Ascending aorta (tissue), 2 donors: ENCODE measurements around the gene PCDHGB2. TPM values are rescaled to one million over a fixed set of nuclear protein-coding genes. Genes with fewer than 3 reads are reported as not detected.
"Not testable (repeated sequence)": the region's sequence is repeated elsewhere in the genome, so short reads cannot be mapped to it uniquely, and the experiment has no call there.

Experiments
- DNase-seq, 2 donors: peaks; one replicate each; pipeline ENCODE4 v3.0.0-alpha.2; 2019; ENCODE audit warnings: low spot score in 2 of 2
- H3K27ac ChIP-seq, 2 donors: fragments of 200-600 bp; sonication (generic); one replicate each; pipeline ENCODE4 v1.5.1; 2016 to 2017; ENCODE audit warnings: mild to moderate bottlenecking in 1 of 2
- H3K27me3 ChIP-seq: fragments of 200-600 bp; sonication (generic); one replicate; pipeline ENCODE4 v1.5.1; 2017
- H3K36me3 ChIP-seq, 2 donors: fragments of 200-600 bp; sonication (generic); one replicate each; pipeline ENCODE4 v1.5.1; 2016
- H3K4me1 ChIP-seq, 2 donors: fragments of 200-600 bp; sonication (generic); one replicate each; pipeline ENCODE4 v1.5.1; 2016 to 2017; ENCODE audit warnings: mild to moderate bottlenecking in 1 of 2
- H3K4me3 ChIP-seq, 2 donors: fragments of 200-600 bp; sonication (generic); one replicate each; pipeline ENCODE4 v1.5.1; 2016 to 2017; ENCODE audit warnings: mild to moderate bottlenecking in 1 of 2
- H3K9me3 ChIP-seq, 2 donors: fragments of 200-600 bp; sonication (generic); one replicate each; pipeline ENCODE4 v1.5.1; 2016
- intact Hi-C: fragments of 100-400 bp; cut with DNase I; formaldehyde crosslinking; loops from one replicate; pipeline ENCODE4 v1.15.1; 2023
- total RNA-seq: library from RNA; depleted of rRNA; stranded (reverse); fragments of >200 nt; gene quantifications from one replicate; pipeline ENCODE4 v1.1.0, GENCODE V29; 2016
- TF ChIP-seq, protein P1 (sequence below), 3 experiments: fragments of 200-600 bp in 2 of 3; fragments of 450-650 bp in 1 of 3; sonication (generic) in 2 of 3; IDR thresholded peaks; one replicate each; pipeline ENCODE4 v1.5.1; 2016 to 2019; ENCODE audit warnings: antibody characterized with exemption in 3 of 3, mild to moderate bottlenecking in 1 of 3, moderate library complexity in 1 of 3

Gene PCDHGB2
- total RNA-seq, 1 donor from 2014 or later: 12.2 TPM

DNA sequence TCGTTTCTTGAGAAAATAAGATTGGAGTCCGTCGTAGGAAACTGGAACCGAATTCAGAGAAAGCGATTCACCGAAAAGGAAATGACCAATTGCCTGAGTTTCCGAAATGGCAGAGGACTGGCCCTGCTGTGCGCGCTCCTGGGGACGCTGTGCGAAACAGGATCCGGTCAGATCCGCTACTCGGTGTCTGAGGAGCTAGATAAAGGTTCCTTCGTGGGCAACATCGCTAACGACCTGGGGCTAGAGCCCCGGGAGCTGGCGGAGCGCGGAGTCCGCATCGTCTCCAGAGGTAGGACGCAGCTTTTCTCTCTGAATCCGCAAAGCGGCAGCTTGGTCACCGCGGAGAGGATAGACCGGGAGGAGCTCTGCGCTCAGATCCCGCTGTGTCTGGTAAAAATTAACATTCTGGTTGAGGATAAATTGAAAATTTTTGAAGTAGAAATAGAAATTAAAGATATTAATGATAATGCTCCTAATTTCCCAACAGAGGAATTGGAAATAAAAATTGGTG, 15.8 kb upstream of the PCDHGB2 start:
- Histone ChIP-seq H3K4me3 (peak overlapping the region in 1 of 2 donors; percentile 35), H3K27ac (no peak overlapping the region), H3K27me3 (no peaks in the 10 kb centered on the region), H3K4me1 (no peaks in the 10 kb centered on the region), H3K36me3 (no peaks in the 10 kb centered on the region), H3K9me3 (peaks cover 77 to 99% of the 10 kb centered on the region in 2 donors)
- no peak for DNase-seq
- intact Hi-C loops: no loop called here
- TF ChIP-seq, protein P1, sequence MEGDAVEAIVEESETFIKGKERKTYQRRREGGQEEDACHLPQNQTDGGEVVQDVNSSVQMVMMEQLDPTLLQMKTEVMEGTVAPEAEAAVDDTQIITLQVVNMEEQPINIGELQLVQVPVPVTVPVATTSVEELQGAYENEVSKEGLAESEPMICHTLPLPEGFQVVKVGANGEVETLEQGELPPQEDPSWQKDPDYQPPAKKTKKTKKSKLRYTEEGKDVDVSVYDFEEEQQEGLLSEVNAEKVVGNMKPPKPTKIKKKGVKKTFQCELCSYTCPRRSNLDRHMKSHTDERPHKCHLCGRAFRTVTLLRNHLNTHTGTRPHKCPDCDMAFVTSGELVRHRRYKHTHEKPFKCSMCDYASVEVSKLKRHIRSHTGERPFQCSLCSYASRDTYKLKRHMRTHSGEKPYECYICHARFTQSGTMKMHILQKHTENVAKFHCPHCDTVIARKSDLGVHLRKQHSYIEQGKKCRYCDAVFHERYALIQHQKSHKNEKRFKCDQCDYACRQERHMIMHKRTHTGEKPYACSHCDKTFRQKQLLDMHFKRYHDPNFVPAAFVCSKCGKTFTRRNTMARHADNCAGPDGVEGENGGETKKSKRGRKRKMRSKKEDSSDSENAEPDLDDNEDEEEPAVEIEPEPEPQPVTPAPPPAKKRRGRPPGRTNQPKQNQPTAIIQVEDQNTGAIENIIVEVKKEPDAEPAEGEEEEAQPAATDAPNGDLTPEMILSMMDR (IDR thresholded peaks at IDR 0.05): no peak

DNA sequence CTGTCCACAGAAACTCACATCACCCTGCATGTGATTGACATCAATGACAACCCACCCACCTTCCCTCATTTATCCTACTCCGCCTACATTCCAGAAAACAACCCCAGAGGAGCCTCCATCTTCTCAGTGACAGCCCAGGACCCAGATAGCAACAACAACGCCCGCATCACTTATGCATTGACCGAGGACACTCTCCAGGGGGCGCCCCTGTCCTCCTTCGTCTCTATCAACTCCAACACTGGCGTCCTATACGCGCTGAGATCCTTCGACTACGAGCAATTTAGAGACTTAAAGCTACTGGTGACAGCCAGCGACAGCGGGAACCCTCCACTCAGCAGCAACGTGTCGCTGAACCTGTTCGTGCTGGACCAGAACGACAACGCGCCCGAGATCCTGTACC, 14.5 kb upstream of the PCDHGB2 start:
- Histone ChIP-seq H3K9me3 (peaks cover 79 to 99% of the 10 kb centered on the region in 2 donors), H3K4me1 (no peaks in the 10 kb centered on the region), H3K36me3 (no peaks in the 10 kb centered on the region), H3K4me3 (no peak overlapping the region), H3K27me3 (no peaks in the 10 kb centered on the region), H3K27ac (no peak overlapping the region)
- intact Hi-C loops: no loop called here
- no peak for DNase-seq
- TF ChIP-seq, protein P1 (IDR thresholded peaks at IDR 0.05): no peak

DNA sequence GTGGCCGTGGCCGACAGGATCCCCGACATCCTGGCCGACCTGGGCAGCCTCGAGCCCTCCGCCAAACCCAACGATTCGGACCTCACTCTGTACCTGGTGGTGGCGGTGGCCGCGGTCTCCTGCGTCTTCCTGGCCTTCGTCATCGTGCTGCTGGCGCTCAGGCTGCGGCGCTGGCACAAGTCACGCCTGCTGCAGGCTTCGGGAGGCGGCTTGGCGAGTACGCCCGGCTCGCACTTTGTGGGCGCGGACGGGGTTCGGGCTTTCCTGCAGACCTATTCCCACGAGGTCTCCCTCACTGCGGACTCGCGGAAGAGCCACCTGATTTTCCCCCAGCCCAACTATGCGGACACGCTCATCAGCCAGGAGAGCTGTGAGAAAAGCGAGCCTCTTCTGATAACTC, 13.8 kb upstream of the PCDHGB2 start:
- H3K36me3 ChIP-seq, H3K4me1 ChIP-seq, intact Hi-C loops, H3K4me3 ChIP-seq, H3K27ac ChIP-seq, H3K27me3 ChIP-seq, DNase-seq: not testable (repeated sequence)
- peaks cover 79 to 99% of the 10 kb centered on the region in 2 donors for H3K9me3 ChIP-seq

DNA sequence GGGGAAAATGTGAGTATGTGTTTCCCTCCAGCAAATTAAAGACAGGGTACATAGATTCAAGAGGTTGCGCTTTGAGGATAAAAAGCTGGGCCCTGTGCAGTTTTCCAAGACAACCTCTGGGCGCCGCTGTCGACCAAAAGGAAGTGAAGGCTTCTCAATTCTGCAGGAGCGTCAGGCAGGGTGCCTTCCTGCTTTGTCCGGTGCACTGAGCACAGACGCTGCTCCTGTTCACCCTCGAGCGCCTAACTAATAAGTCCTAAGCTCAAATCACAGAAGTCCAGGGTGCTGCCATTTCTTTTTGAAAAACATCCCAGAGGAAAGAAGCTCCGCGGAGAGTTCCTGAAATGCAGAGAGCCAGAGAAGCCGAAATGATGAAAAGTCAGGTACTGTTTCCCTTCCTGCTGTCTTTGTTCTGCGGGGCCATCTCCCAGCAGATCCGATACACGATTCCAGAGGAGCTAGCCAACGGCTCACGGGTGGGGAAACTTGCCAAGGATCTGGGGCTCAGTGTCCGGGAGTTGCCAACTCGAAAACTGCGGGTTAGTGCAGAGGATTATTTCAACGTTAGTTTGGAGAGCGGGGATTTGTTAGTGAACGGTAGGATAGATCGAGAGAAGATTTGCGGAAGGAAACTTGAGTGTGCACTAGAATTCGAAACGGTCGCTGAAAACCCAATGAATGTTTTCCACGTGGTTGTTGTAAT, 9.7 kb upstream of the PCDHGB2 start, which contains the start of gene PCDHGB1:
Gene PCDHGB1, plus strand, starts transcription at position 183 of the 703 bp plus-strand sequence. Its CDS starts 162 bp downstream, at position 345.
- Histone ChIP-seq H3K27ac (no peak within 1 kb of the TSS), H3K27me3 (no peaks in the 10 kb centered on the region), H3K9me3 (peaks cover 67 to 99% of the 10 kb centered on the region in 2 donors), H3K4me3 (peak within 1 kb of the TSS in 1 of 2 donors; percentile 36), H3K36me3 (peaks cover 0 to 3% of the 10 kb centered on the region in 2 donors), H3K4me1 (no peaks in the 10 kb centered on the region)
- DNase-seq: no peak
- intact Hi-C loops: no loop called here
- TF ChIP-seq, protein P1 (IDR thresholded peaks at IDR 0.05): peak in 1 of 3 experiments; percentile 22

DNA sequence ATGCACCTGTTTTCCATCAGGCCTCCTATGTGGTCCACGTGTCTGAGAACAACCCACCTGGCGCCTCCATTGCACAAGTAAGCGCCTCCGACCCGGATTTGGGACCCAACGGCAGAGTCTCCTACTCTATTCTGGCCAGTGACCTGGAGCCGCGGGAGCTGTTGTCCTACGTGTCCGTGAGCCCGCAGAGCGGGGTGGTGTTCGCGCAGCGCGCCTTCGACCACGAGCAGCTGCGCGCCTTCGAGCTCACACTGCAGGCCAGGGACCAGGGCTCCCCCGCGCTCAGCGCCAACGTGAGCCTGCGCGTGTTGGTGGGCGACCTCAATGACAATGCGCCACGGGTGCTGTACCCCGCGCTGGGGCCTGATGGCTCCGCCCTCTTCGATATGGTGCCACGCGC, 8.2 kb upstream of the PCDHGB2 start:
- no peak overlapping the region for H3K4me3 ChIP-seq
- no peaks in the 10 kb centered on the region for H3K4me1 ChIP-seq
- no peaks in the 10 kb centered on the region for H3K27me3 ChIP-seq
- TF ChIP-seq, protein P1 (IDR thresholded peaks at IDR 0.05): no peak
- H3K9me3 ChIP-seq: peaks cover 73 to 100% of the 10 kb centered on the region in 2 donors
- intact Hi-C loops: no loop called here
- H3K27ac ChIP-seq: no peak overlapping the region
- peaks cover 0 to 4% of the 10 kb centered on the region in 2 donors for H3K36me3 ChIP-seq
- DNase-seq: no peak

DNA sequence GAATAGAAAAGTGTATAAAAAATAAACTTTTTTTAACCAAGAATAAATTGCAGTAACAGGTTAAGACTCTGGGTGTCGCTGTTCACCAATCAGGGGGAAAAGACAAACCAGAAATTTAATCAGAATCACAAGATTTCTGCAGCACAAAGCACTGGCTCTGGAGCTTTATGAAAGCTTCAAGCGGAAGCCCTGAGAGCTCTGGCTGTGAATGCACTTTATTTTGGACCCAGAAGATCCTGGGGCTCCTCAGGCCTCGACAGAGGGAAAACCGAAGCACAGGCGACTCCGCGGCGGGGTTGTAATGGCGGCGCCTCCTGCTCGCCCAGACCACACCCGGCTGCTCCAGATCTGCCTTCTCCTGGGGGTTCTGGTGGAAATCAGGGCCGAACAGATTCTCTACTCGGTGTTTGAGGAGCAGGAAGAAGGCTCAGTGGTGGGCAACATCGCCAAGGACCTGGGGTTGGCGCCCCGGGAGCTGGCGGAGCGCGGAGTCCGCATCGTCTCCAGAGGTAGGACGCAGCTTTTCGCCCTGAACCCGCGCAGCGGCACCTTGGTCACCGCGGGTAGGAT, 4.8 kb upstream of the PCDHGB2 start, which contains the start of gene PCDHGA4:
Gene PCDHGA4, plus strand, starts transcription at position 122 of the 570 bp plus-strand sequence. Its CDS starts 87 bp downstream, at position 209.
- Histone ChIP-seq H3K36me3 (peaks cover 0 to 4% of the 10 kb centered on the region in 2 donors), H3K4me3 (peak within 1 kb of the TSS; percentile 29 to 30), H3K4me1 (no peaks in the 10 kb centered on the region), H3K9me3 (peaks cover 81 to 99% of the 10 kb centered on the region in 2 donors), H3K27me3 (no peaks in the 10 kb centered on the region), H3K27ac (no peak within 1 kb of the TSS)
- intact Hi-C loops: no loop called here
- TF ChIP-seq, protein P1 (IDR thresholded peaks at IDR 0.05): peak in 2 of 3 experiments; percentile 11 to 27
- no peak for DNase-seq
